K562 (cell line): ENCODE measurements around the gene C6orf47. TPM values are rescaled to one million over a fixed set of nuclear protein-coding genes. Genes with fewer than 3 reads are reported as not detected.

Experiments used
- ATF7 ChIP-seq: fragments of 450-650 bp; IDR thresholded peaks from 2 replicates; pipeline ENCODE4 v1.7.1; 2014; ENCODE audit warnings: mild to moderate bottlenecking, moderate library complexity
- BHLHE40 ChIP-seq: IDR thresholded peaks from 2 replicates; pipeline ENCODE4 v1.6.1; 2011; ENCODE audit warnings: low read length, improper control_type of control experiment
- KHSRP ChIP-seq: fragments of 450-650 bp; IDR thresholded peaks from 2 replicates; pipeline ENCODE4 v1.6.1; 2017
- MYBL2 ChIP-seq, 2 experiments: fragments of 450-650 bp in 1 of 2; sonication (generic) in 1 of 2; formaldehyde crosslinking in 1 of 2; IDR thresholded peaks; 2 replicates each; pipeline versions ENCODE4 v1.6.1 to v1.8.1; 2017 to 2022; ENCODE audit warnings: borderline replicate concordance in 1 of 2, inconsistent platforms in 1 of 2, low read depth in 1 of 2, mild to moderate bottlenecking in 1 of 2, missing genetic modification reagents in 1 of 2, moderate library complexity in 1 of 2
- PHB2 ChIP-seq: fragments of 450-650 bp; IDR thresholded peaks from 2 replicates; pipeline ENCODE4 v1.6.1; 2017; ENCODE audit warnings: low read depth
- POLR2H ChIP-seq: IDR thresholded peaks from 2 replicates; pipeline ENCODE4 v1.6.1; 2016; ENCODE audit warnings: missing genetic modification characterization, low read depth, mild to moderate bottlenecking, control low read depth, missing compliant biosample characterization, moderate library complexity
- SAFB2 ChIP-seq: fragments of 200-400 bp; formaldehyde crosslinking; IDR thresholded peaks from 2 replicates; pipeline ENCODE4 v1.6.1; 2018; ENCODE audit warnings: borderline replicate concordance, low read length, low read depth, moderate library complexity; ENCODE audit not compliant: severe bottlenecking
- SMAD4 ChIP-seq: fragments of 250-450 bp; sonication (Bioruptor Pico); conservative IDR thresholded peaks from 2 replicates; pipeline ENCODE4 v1.8.0; 2021; ENCODE audit warnings: inconsistent platforms, mild to moderate bottlenecking, moderate library complexity
- ZNF316 ChIP-seq: fragments of 450-650 bp; IDR thresholded peaks from 2 replicates; pipeline ENCODE4 v1.6.1; 2016
- ZNF431 ChIP-seq: sonication (generic); formaldehyde crosslinking; IDR thresholded peaks from 2 replicates; pipeline ENCODE4 v1.8.0; 2022; ENCODE audit warnings: mild to moderate bottlenecking, missing genetic modification reagents
- polyA plus RNA-seq, 8 experiments: library from polyadenylated mRNA; depleted of rRNA in 4 of 8; stranded (reverse) in 5 of 8; unstranded in 3 of 8; fragments of >200 nt; fragmentation: Nextera tagmentation in 2 of 8; fragmentation: Illumina TruSeq in 1 of 8; extraction: Ambion mirVana in 2 of 8; extraction: Trizol in 1 of 8; gene quantifications; 2 replicates each; pipeline versions ENCODE4 v1.2.1 to v1.2.3, GENCODE V29; 2011 to 2014; ENCODE audit warnings: inconsistent platforms in 1 of 8, missing spikeins in 1 of 8
- total RNA-seq, 7 experiments: library from RNA; depleted of rRNA in 6 of 7; stranded (reverse); fragments of >200 nt in 6 of 7; fragmentation: Illumina TruSeq in 2 of 7; extraction: Trizol in 2 of 7; gene quantifications; 2 replicates each; pipeline versions ENCODE4 v1.2.1 to v1.2.3, GENCODE V29; 2011 to 2021; ENCODE audit warnings: low replicate concordance in 1 of 7
- TF ChIP-seq, protein P1 (sequence below): sonication (generic); formaldehyde crosslinking; IDR thresholded peaks from 2 replicates; pipeline ENCODE4 v1.8.0; 2022; ENCODE audit warnings: mild to moderate bottlenecking, missing genetic modification reagents, borderline replicate concordance
- TF ChIP-seq, protein P2 (sequence below), 3 experiments: fragments of 200-800 bp in 1 of 3; sonication (Bioruptor generic) in 1 of 3; sonication (generic) in 1 of 3; formaldehyde crosslinking in 1 of 3; IDR thresholded peaks; 2 replicates each; pipeline versions ENCODE4 v1.6.1 to v1.8.0; 2016 to 2022; ENCODE audit warnings: mild to moderate bottlenecking in 2 of 3, missing compliant biosample characterization in 2 of 3, missing genetic modification characterization in 2 of 3, missing genetic modification reagents in 1 of 3
- TF ChIP-seq, protein P3 (sequence below): fragments of 450-650 bp; formaldehyde crosslinking; conservative IDR thresholded peaks from 2 replicates; pipeline ENCODE4 v1.4.0; 2022; ENCODE audit warnings: mild to moderate bottlenecking, missing genetic modification characterization
- TF ChIP-seq, protein P4 (sequence below), 2 experiments: fragments of 450-650 bp; IDR thresholded peaks; 2 replicates each; pipeline ENCODE4 v1.6.1; 2018; ENCODE audit warnings: mild to moderate bottlenecking in 2 of 2, low read depth in 1 of 2; ENCODE audit not compliant: partially characterized antibody in 2 of 2
- TF ChIP-seq, protein P5 (sequence below): fragments of 450-650 bp; IDR thresholded peaks from 2 replicates; pipeline ENCODE4 v1.6.1; 2016

The C6orf47 gene
- total and polyA plus RNA-seq, 9 of the 15 experiments (the other 6 are each of a cell fraction or from before 2014, with no cell fraction given) = 0.14 to 43.8 (median 27.0) TPM

DNA sequence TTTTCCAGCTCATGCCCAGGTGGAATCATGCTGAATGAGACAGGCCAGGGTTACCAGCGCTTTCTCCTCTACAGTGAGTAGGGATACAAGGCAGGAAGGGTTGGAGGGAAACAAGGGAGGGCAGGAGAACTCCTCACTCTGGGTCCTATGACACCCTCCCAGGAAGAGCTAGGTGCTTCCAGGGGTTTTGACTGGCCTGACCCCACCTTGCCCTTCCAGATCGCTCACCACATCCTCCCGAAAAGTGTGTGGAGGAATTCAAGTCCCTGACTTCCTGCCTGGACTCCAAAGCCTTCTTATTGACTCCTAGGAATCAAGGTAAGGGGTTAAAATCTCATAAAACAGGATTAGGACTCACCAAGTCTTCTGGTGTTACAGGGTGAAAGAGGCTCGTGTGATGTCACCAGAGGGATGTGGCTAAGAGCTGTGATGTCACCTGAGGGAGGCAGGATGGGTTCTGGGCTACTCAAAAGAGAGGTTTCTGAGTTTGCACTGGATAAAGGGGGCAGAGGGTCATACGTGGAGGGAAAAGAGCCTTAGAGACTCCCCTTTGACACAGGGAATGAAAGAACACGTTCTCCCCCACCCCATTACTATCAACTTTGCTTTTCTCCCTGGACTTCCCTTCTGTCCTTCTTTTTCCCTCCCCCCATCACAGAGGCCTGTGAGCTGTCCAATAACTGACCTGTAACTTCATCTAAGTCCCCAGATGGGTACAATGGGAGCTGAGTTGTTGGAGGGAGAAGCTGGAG, 3.0 kb downstream of the C6orf47 start (continued):
- TF ChIP-seq ZNF431 (CRISPR knock-in tag) (peak; percentile 42; the same call in 1 of the 2 replicates), PHB2 (no peak), KHSRP (no peak), POLR2H (tag) (no peak), SAFB2 (no peak), ATF7 (peak; percentile 62), MYBL2 (IDR thresholded peaks at IDR 0.05; ENCODE audit: low read depth) (no peak), MYBL2 (CRISPR knock-in tag; IDR thresholded peaks at IDR 0.05; ENCODE audit: borderline replicate concordance) (no peak), ZNF316 (no peak), BHLHE40 (no peak), SMAD4 (CRISPR knock-in tag) (peak; percentile 35; the same call in 1 of the 2 replicates)
- TF ChIP-seq, protein P1, sequence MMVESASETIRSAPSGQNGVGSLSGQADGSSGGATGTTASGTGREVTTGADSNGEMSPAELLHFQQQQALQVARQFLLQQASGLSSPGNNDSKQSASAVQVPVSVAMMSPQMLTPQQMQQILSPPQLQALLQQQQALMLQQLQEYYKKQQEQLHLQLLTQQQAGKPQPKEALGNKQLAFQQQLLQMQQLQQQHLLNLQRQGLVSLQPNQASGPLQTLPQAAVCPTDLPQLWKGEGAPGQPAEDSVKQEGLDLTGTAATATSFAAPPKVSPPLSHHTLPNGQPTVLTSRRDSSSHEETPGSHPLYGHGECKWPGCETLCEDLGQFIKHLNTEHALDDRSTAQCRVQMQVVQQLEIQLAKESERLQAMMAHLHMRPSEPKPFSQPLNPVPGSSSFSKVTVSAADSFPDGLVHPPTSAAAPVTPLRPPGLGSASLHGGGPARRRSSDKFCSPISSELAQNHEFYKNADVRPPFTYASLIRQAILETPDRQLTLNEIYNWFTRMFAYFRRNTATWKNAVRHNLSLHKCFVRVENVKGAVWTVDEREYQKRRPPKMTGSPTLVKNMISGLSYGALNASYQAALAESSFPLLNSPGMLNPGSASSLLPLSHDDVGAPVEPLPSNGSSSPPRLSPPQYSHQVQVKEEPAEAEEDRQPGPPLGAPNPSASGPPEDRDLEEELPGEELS (CRISPR knock-in tag) = peak; percentile 46; the same call in 1 of the 2 replicates
- TF ChIP-seq, protein P2, sequence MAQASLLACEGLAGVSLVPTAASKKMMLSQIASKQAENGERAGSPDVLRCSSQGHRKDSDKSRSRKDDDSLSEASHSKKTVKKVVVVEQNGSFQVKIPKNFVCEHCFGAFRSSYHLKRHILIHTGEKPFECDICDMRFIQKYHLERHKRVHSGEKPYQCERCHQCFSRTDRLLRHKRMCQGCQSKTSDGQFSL (CRISPR knock-in tag; IDR thresholded peaks at IDR 0.05) = 0 out of 2 replicates have a peak, but pooled peaks have one; percentile 43
- TF ChIP-seq, protein P2 (tag; IDR thresholded peaks at IDR 0.05) = no peak
- TF ChIP-seq, protein P3, sequence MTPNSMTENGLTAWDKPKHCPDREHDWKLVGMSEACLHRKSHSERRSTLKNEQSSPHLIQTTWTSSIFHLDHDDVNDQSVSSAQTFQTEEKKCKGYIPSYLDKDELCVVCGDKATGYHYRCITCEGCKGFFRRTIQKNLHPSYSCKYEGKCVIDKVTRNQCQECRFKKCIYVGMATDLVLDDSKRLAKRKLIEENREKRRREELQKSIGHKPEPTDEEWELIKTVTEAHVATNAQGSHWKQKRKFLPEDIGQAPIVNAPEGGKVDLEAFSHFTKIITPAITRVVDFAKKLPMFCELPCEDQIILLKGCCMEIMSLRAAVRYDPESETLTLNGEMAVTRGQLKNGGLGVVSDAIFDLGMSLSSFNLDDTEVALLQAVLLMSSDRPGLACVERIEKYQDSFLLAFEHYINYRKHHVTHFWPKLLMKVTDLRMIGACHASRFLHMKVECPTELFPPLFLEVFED = 0 out of 2 replicates have a peak, but pooled peaks have one; percentile 12
- TF ChIP-seq, protein P4, sequence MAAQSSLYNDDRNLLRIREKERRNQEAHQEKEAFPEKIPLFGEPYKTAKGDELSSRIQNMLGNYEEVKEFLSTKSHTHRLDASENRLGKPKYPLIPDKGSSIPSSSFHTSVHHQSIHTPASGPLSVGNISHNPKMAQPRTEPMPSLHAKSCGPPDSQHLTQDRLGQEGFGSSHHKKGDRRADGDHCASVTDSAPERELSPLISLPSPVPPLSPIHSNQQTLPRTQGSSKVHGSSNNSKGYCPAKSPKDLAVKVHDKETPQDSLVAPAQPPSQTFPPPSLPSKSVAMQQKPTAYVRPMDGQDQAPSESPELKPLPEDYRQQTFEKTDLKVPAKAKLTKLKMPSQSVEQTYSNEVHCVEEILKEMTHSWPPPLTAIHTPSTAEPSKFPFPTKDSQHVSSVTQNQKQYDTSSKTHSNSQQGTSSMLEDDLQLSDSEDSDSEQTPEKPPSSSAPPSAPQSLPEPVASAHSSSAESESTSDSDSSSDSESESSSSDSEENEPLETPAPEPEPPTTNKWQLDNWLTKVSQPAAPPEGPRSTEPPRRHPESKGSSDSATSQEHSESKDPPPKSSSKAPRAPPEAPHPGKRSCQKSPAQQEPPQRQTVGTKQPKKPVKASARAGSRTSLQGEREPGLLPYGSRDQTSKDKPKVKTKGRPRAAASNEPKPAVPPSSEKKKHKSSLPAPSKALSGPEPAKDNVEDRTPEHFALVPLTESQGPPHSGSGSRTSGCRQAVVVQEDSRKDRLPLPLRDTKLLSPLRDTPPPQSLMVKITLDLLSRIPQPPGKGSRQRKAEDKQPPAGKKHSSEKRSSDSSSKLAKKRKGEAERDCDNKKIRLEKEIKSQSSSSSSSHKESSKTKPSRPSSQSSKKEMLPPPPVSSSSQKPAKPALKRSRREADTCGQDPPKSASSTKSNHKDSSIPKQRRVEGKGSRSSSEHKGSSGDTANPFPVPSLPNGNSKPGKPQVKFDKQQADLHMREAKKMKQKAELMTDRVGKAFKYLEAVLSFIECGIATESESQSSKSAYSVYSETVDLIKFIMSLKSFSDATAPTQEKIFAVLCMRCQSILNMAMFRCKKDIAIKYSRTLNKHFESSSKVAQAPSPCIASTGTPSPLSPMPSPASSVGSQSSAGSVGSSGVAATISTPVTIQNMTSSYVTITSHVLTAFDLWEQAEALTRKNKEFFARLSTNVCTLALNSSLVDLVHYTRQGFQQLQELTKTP (IDR thresholded peaks at IDR 0.05; ENCODE audit: low read depth in 1 of 2, partially characterized antibody in 2 of 2) = peak in 1 of 2 experiments; percentile 21
- TF ChIP-seq, protein P5, sequence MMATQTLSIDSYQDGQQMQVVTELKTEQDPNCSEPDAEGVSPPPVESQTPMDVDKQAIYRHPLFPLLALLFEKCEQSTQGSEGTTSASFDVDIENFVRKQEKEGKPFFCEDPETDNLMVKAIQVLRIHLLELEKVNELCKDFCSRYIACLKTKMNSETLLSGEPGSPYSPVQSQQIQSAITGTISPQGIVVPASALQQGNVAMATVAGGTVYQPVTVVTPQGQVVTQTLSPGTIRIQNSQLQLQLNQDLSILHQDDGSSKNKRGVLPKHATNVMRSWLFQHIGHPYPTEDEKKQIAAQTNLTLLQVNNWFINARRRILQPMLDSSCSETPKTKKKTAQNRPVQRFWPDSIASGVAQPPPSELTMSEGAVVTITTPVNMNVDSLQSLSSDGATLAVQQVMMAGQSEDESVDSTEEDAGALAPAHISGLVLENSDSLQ = peak; percentile 47; the same call in 1 of the 2 replicates
